ENCODE data around the gene BCAS3.
"Not testable (repeated sequence)": the region's sequence is repeated elsewhere in the genome, so short reads cannot be mapped to it uniquely, and the experiment has no call there.

Gene BCAS3

GRCh38 chr17:60995680-60996079, 318.0 kb downstream of the BCAS3 start:
- H3K4me1 ChIP-seq (ENCODE audit: control insufficient read depth, insufficient read depth, low read length) = no peaks in the 10 kb centered on the region
- no peaks in the 10 kb centered on the region for H3K9me3 ChIP-seq (ENCODE audit: control insufficient read depth, low read length)
- H3K27me3 ChIP-seq (ENCODE audit: control insufficient read depth, insufficient read depth, low read length, poor library complexity, severe bottlenecking) = no peaks in the 10 kb centered on the region
- no peak overlapping the region for H3K4me3 ChIP-seq (ENCODE audit: insufficient read depth, low read depth, low read length)
- no peak overlapping the region for H3K27ac ChIP-seq (ENCODE audit: insufficient read depth, low read depth, low read length, poor library complexity, severe bottlenecking)
- H3K36me3 ChIP-seq (ENCODE audit: control insufficient read depth, insufficient read depth, low read length) = no peaks in the 10 kb centered on the region

DNA sequence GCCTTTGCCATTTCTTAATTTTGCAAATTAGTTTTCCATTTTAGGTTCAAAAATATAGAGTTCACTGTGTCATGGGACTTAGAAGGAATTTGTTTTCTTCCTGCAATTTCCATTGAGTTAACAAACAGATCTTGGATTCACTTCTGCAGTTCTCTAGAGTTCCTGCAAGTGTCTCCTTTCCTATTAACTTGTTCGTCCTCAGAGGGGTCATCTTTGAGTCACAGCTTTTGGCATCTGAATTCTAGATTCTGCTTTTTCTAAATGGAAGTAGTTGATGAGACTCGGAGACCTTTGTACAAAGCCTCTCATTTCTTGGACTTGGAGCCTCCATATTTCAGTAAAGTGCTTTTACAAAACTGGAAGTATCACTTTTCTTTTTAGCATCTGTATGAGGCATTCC, 323.3 kb downstream of the BCAS3 start:
- Histone ChIP-seq H3K4me1 (ENCODE audit: control insufficient read depth, insufficient read depth, low read length) (no peaks in the 10 kb centered on the region), H3K27ac (ENCODE audit: insufficient read depth, low read depth, low read length, poor library complexity, severe bottlenecking) (no peak overlapping the region), H3K9me3 (ENCODE audit: control insufficient read depth, low read length) (no peaks in the 10 kb centered on the region), H3K27me3 (ENCODE audit: control insufficient read depth, insufficient read depth, low read length, poor library complexity, severe bottlenecking) (no peaks in the 10 kb centered on the region), H3K36me3 (ENCODE audit: control insufficient read depth, insufficient read depth, low read length) (no peaks in the 10 kb centered on the region), H3K4me3 (ENCODE audit: insufficient read depth, low read depth, low read length) (no peak overlapping the region)
- WGBS, 2 experiments = 46 to 51% methylated on average over 2 of the region's 2 CpGs

DNA sequence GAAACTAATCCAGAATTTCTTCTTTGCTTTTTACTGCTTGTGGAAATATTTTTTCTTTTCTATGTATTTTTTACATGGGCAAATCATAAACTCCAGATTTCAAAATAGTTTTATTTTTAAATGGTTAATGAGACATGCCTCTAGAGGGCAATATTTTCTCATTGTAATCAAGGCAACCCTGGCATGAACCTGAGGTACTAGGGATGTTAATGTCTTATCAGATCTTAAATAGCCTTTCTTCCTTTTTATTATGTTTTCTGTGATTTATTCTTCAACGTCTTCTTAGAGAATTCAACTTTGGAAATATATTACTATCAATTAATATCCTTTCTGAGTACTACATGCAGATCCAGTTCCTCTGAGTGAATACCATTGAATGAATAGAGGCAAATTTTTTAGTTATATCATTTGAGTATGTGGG, 324.7 kb downstream of the BCAS3 start:
- Histone ChIP-seq H3K9me3 (ENCODE audit: control insufficient read depth, low read length) (no peaks in the 10 kb centered on the region), H3K4me1 (ENCODE audit: control insufficient read depth, insufficient read depth, low read length) (no peaks in the 10 kb centered on the region), H3K4me3 (ENCODE audit: insufficient read depth, low read depth, low read length) (no peak overlapping the region), H3K36me3 (ENCODE audit: control insufficient read depth, insufficient read depth, low read length) (no peaks in the 10 kb centered on the region), H3K27ac (ENCODE audit: insufficient read depth, low read depth, low read length, poor library complexity, severe bottlenecking) (no peak overlapping the region), H3K27me3 (ENCODE audit: control insufficient read depth, insufficient read depth, low read length, poor library complexity, severe bottlenecking) (no peaks in the 10 kb centered on the region)
- WGBS, 2 experiments = no CpG with 5 or more reads among the region's 1 CpG

- H3K9me3 ChIP-seq (ENCODE audit: control insufficient read depth, low read length) = no peaks in the 10 kb centered on the region
Measured at GRCh38 chr17:61005358-61005757, 327.7 kb downstream of the BCAS3 start.

DNA sequence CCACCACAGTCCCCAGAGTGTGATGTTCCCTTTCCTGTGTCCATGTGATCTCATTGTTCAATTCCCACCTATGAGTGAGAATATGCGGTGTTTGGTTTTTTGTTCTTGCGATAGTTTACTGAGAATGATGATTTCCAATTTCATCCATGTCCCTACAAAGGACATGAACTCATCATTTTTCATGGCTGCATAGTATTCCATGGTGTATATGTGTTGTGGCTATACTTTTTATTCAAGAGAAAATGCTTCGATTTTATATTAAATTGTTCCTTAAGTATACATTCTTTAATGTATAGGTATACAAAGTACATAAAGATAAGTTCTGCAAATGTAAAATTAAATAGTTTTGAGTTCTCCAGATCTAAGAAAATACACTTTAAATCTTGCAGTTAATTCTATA, 328.3 kb downstream of the BCAS3 start:
- H3K4me1 ChIP-seq (ENCODE audit: control insufficient read depth, insufficient read depth, low read length); H3K27me3 ChIP-seq (ENCODE audit: control insufficient read depth, insufficient read depth, low read length, poor library complexity, severe bottlenecking): not testable (repeated sequence)
- no CpG with 5 or more reads among the region's 3 CpGs for WGBS, 2 experiments

More at GRCh38 chr17:61005358-61005757, 327.7 kb downstream of the BCAS3 start:
- 93 to 97% methylated on average over 5 of the region's 5 CpGs for WGBS, 2 experiments
- H3K4me3 ChIP-seq (ENCODE audit: insufficient read depth, low read depth, low read length) = no peak overlapping the region
- no peaks in the 10 kb centered on the region for H3K36me3 ChIP-seq (ENCODE audit: control insufficient read depth, insufficient read depth, low read length)
- H3K4me1 ChIP-seq (ENCODE audit: control insufficient read depth, insufficient read depth, low read length) = no peaks in the 10 kb centered on the region
- H3K27me3 ChIP-seq (ENCODE audit: control insufficient read depth, insufficient read depth, low read length, poor library complexity, severe bottlenecking) = no peaks in the 10 kb centered on the region
- H3K27ac ChIP-seq (ENCODE audit: insufficient read depth, low read depth, low read length, poor library complexity, severe bottlenecking) = no peak overlapping the region

DNA sequence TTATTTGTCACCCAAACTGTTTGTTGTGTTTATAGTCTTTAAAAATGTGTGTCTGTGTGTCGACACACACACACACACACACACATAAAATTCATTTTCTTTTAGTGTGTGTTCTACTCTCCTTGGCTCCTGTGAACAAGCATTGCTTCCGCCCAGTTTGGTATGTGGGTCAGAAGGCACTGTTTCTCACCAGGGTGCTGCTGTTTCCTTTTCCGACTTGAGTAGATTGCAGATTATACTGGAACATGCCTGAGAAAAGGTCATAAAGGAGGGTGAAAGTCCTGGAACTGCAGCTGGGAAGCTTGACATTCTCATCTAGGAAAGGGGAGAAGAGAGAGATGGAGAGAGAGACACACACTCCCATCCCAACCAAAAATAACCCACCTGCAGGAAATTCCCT, 330.3 kb downstream of the BCAS3 start:
- WGBS, 2 experiments = 61 to 73% methylated on average over 2 to 3 of the region's 3 CpGs
- Histone ChIP-seq H3K9me3 (ENCODE audit: control insufficient read depth, low read length) (no peaks in the 10 kb centered on the region), H3K4me1 (ENCODE audit: control insufficient read depth, insufficient read depth, low read length) (no peaks in the 10 kb centered on the region), H3K4me3 (ENCODE audit: insufficient read depth, low read depth, low read length) (no peak overlapping the region), H3K36me3 (ENCODE audit: control insufficient read depth, insufficient read depth, low read length) (no peaks in the 10 kb centered on the region), H3K27me3 (ENCODE audit: control insufficient read depth, insufficient read depth, low read length, poor library complexity, severe bottlenecking) (no peaks in the 10 kb centered on the region), H3K27ac (ENCODE audit: insufficient read depth, low read depth, low read length, poor library complexity, severe bottlenecking) (no peak overlapping the region)

More for the DNA sequence above, 328.3 kb downstream of the BCAS3 start:
- H3K4me3 ChIP-seq (ENCODE audit: insufficient read depth, low read depth, low read length); H3K9me3 ChIP-seq (ENCODE audit: control insufficient read depth, low read length); H3K36me3 ChIP-seq (ENCODE audit: control insufficient read depth, insufficient read depth, low read length); H3K27ac ChIP-seq (ENCODE audit: insufficient read depth, low read depth, low read length, poor library complexity, severe bottlenecking): not testable (repeated sequence)

DNA sequence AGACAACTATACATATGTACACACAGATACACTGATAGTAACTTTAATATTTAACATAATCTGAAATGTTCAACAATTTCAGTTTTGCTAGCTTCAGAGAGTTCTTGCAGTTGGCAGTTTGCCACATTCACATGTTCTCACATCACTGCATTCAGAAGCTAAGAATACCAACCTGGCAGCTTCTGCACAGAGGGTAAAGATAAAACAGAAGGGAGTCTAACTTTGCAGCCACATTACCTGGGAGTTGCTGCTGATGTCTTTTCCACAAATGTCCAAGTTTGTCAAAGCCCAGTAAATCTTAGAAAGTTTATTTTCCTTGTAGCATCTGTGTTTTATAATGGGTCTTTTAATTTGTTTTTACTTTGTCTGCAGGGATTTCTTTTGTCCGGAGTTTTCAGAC, 332.0 kb downstream of the BCAS3 start:
- H3K4me1 ChIP-seq (ENCODE audit: control insufficient read depth, insufficient read depth, low read length) = no peaks in the 10 kb centered on the region
- WGBS, 2 experiments = 88 to 96% methylated on average over 1 of the region's 1 CpG
- H3K4me3 ChIP-seq (ENCODE audit: insufficient read depth, low read depth, low read length) = no peak overlapping the region
- H3K27ac ChIP-seq (ENCODE audit: insufficient read depth, low read depth, low read length, poor library complexity, severe bottlenecking) = no peak overlapping the region
- H3K27me3 ChIP-seq (ENCODE audit: control insufficient read depth, insufficient read depth, low read length, poor library complexity, severe bottlenecking) = no peaks in the 10 kb centered on the region
- no peaks in the 10 kb centered on the region for H3K36me3 ChIP-seq (ENCODE audit: control insufficient read depth, insufficient read depth, low read length)
- no peaks in the 10 kb centered on the region for H3K9me3 ChIP-seq (ENCODE audit: control insufficient read depth, low read length)

- H3K27me3 ChIP-seq (ENCODE audit: control insufficient read depth, insufficient read depth, low read length, poor library complexity, severe bottlenecking) = no peaks in the 10 kb centered on the region
- no peaks in the 10 kb centered on the region for H3K9me3 ChIP-seq (ENCODE audit: control insufficient read depth, low read length)
- H3K27ac ChIP-seq (ENCODE audit: insufficient read depth, low read depth, low read length, poor library complexity, severe bottlenecking) = no peak overlapping the region
- no peaks in the 10 kb centered on the region for H3K36me3 ChIP-seq (ENCODE audit: control insufficient read depth, insufficient read depth, low read length)
- 95 to 100% methylated on average over 2 of the region's 2 CpGs for WGBS, 2 experiments
- no peaks in the 10 kb centered on the region for H3K4me1 ChIP-seq (ENCODE audit: control insufficient read depth, insufficient read depth, low read length)
- no peak overlapping the region for H3K4me3 ChIP-seq (ENCODE audit: insufficient read depth, low read depth, low read length)
Measured at GRCh38 chr17:61010661-61011170, 333.1 kb downstream of the BCAS3 start.

GRCh38 chr17:61011251-61011650, 333.6 kb downstream of the BCAS3 start:
- no peaks in the 10 kb centered on the region for H3K4me1 ChIP-seq (ENCODE audit: control insufficient read depth, insufficient read depth, low read length)
- no peaks in the 10 kb centered on the region for H3K9me3 ChIP-seq (ENCODE audit: control insufficient read depth, low read length)
- H3K36me3 ChIP-seq (ENCODE audit: control insufficient read depth, insufficient read depth, low read length) = no peaks in the 10 kb centered on the region
- 92 to 95% methylated on average over 4 of the region's 4 CpGs for WGBS, 2 experiments
- no peak overlapping the region for H3K27ac ChIP-seq (ENCODE audit: insufficient read depth, low read depth, low read length, poor library complexity, severe bottlenecking)
- no peak overlapping the region for H3K4me3 ChIP-seq (ENCODE audit: insufficient read depth, low read depth, low read length)
- H3K27me3 ChIP-seq (ENCODE audit: control insufficient read depth, insufficient read depth, low read length, poor library complexity, severe bottlenecking) = no peaks in the 10 kb centered on the region

GRCh38 chr17:61015966-61016365, 338.3 kb downstream of the BCAS3 start:
- Histone ChIP-seq H3K27ac (ENCODE audit: insufficient read depth, low read depth, low read length, poor library complexity, severe bottlenecking) (no peak overlapping the region), H3K4me1 (ENCODE audit: control insufficient read depth, insufficient read depth, low read length) (no peaks in the 10 kb centered on the region), H3K27me3 (ENCODE audit: control insufficient read depth, insufficient read depth, low read length, poor library complexity, severe bottlenecking) (no peaks in the 10 kb centered on the region), H3K9me3 (ENCODE audit: control insufficient read depth, low read length) (no peaks in the 10 kb centered on the region), H3K36me3 (ENCODE audit: control insufficient read depth, insufficient read depth, low read length) (no peaks in the 10 kb centered on the region), H3K4me3 (ENCODE audit: insufficient read depth, low read depth, low read length) (no peak overlapping the region)
- WGBS, 2 experiments = 93 to 97% methylated on average over 3 of the region's 3 CpGs
